A673 (cell line): ENCODE measurements around the gene IPPK. TPM values are rescaled to one million over a fixed set of nuclear protein-coding genes. Genes with fewer than 3 reads are reported as not detected.

Source experiments
- BruUV-seq: library from RNA; stranded (reverse); fragments of 400-500 nt; replicated peaks from 2 replicates; lab custom pipeline; 2021; lab: Mats Ljungman, UMichigan
- CTCF ChIA-PET: fragments of 300-600 bp; sonication (Branson Sonifier 250); formaldehyde crosslinking; loops from one replicate; lab custom pipeline; 2022; ENCODE audit warnings: antibody characterized with exemption; lab: Charles Lee
- POLR2A ChIA-PET: fragments of 300-600 bp; sonication (Branson Sonifier 250); formaldehyde crosslinking; loops from one replicate; lab custom pipeline; 2022; ENCODE audit warnings: antibody characterized with exemption; ENCODE audit not compliant: low non-redundant PET; lab: Charles Lee
- DNase-seq: peaks from one replicate; pipeline ENCODE4 v3.0.0-alpha.2; 2015; ENCODE audit warnings: low spot score
- H3K27ac ChIP-seq: fragments of 200-600 bp; sonication (generic); 2 replicates; pipeline ENCODE4 v1.5.1; 2016; ENCODE audit warnings: mixed run types, low read depth, mild to moderate bottlenecking, mixed read lengths, antibody characterized with exemption, low read length; ENCODE audit not compliant: poor library complexity, severe bottlenecking
- H3K27me3 ChIP-seq: fragments of 200-600 bp; sonication (generic); replicated peaks from 2 replicates; pipeline ENCODE4 v1.6.1; 2017; ENCODE audit warnings: mixed run types, low read depth, mild to moderate bottlenecking, mixed read lengths, antibody characterized with exemption, low read length; ENCODE audit not compliant: insufficient read depth, poor library complexity
- H3K36me3 ChIP-seq: fragments of 200-600 bp; sonication (generic); 2 replicates; pipeline ENCODE4 v1.6.1; 2016; ENCODE audit warnings: mixed run types, mild to moderate bottlenecking, mixed read lengths, antibody characterized with exemption, low read length; ENCODE audit not compliant: insufficient read depth, poor library complexity, severe bottlenecking
- H3K4me1 ChIP-seq: fragments of 200-600 bp; sonication (generic); 2 replicates; pipeline ENCODE4 v1.6.1; 2017; ENCODE audit warnings: mixed run types, mild to moderate bottlenecking, mixed read lengths, antibody characterized with exemption, low read length; ENCODE audit not compliant: insufficient read depth, poor library complexity, severe bottlenecking
- H3K4me3 ChIP-seq: fragments of 200-600 bp; sonication (generic); 2 replicates; pipeline ENCODE4 v1.5.1; 2016; ENCODE audit warnings: low read depth, mixed run types, mild to moderate bottlenecking, mixed read lengths, low read length; ENCODE audit not compliant: poor library complexity, severe bottlenecking
- H3K9me3 ChIP-seq: fragments of 200-600 bp; sonication (generic); 2 replicates; pipeline ENCODE4 v1.6.1; 2016; ENCODE audit warnings: mixed run types, low read depth, mild to moderate bottlenecking, mixed read lengths, antibody characterized with exemption, low read length; ENCODE audit not compliant: poor library complexity, severe bottlenecking
- EZH2 ChIP-seq: fragments of 200-600 bp; sonication (generic); IDR thresholded peaks from 2 replicates; pipeline ENCODE4 v1.6.1; 2017; ENCODE audit warnings: borderline replicate concordance, low read depth, mild to moderate bottlenecking, mixed read lengths, antibody characterized with exemption, low read length; ENCODE audit not compliant: poor library complexity, severe bottlenecking
- intact Hi-C: fragments of 100-400 bp; cut with micrococcal nuclease; formaldehyde crosslinking; loops from one replicate; pipeline ENCODE4 v1.10.0; 2022; ENCODE audit not compliant: unreplicated experiment
- total RNA-seq: library from RNA; stranded (reverse); gene quantifications from 2 replicates; pipeline ENCODE4 v1.2.3, GENCODE V29; 2021
- TF ChIP-seq, protein P1 (sequence below): fragments of 300-800, 200-600 bp; sonication (generic); conservative IDR thresholded peaks from 2 replicates; pipeline ENCODE4 v1.5.1; 2017; ENCODE audit warnings: low read depth, mild to moderate bottlenecking, antibody characterized with exemption, low read length, moderate library complexity, mixed read lengths

The IPPK gene
- total RNA-seq, 1 experiment from 2014 or later: 14.0 TPM

DNA sequence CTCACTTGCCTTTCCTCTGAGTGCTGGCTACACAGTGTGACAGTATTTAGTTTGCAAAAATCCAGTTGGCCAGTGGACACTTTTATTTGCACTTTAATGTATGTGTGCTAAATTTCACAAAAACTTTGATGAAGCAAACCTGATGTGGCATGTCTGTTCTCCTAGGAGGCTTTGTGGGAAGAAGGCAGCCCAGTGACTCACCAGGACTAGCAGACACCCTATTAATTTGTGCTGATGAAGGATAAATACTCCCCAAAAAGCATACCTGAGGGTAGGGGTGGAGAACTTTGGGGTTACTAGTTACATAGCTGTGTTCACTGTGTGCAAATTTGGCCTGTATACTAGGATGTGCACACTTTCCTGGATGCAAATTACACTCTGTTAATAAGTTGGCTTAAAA is 39.3 kb upstream of the IPPK start:
- Histone ChIP-seq H3K9me3 (no peaks in the 10 kb centered on the region), H3K27me3 (no peaks in the 10 kb centered on the region), H3K4me3 (no peak overlapping the region), H3K27ac (no peak overlapping the region), H3K4me1 (peaks cover 5% of the 10 kb centered on the region), H3K36me3 (peaks cover 18% of the 10 kb centered on the region)
- no peak for TF ChIP-seq EZH2
- TF ChIP-seq, protein P1, sequence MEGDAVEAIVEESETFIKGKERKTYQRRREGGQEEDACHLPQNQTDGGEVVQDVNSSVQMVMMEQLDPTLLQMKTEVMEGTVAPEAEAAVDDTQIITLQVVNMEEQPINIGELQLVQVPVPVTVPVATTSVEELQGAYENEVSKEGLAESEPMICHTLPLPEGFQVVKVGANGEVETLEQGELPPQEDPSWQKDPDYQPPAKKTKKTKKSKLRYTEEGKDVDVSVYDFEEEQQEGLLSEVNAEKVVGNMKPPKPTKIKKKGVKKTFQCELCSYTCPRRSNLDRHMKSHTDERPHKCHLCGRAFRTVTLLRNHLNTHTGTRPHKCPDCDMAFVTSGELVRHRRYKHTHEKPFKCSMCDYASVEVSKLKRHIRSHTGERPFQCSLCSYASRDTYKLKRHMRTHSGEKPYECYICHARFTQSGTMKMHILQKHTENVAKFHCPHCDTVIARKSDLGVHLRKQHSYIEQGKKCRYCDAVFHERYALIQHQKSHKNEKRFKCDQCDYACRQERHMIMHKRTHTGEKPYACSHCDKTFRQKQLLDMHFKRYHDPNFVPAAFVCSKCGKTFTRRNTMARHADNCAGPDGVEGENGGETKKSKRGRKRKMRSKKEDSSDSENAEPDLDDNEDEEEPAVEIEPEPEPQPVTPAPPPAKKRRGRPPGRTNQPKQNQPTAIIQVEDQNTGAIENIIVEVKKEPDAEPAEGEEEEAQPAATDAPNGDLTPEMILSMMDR: no peak
- BruUV-seq: no TSS peak
- ChIA-PET POLR2A (no interaction called here), CTCF (no interaction called here)
- intact Hi-C loops: no loop called here
- DNase-seq: no peak

DNA sequence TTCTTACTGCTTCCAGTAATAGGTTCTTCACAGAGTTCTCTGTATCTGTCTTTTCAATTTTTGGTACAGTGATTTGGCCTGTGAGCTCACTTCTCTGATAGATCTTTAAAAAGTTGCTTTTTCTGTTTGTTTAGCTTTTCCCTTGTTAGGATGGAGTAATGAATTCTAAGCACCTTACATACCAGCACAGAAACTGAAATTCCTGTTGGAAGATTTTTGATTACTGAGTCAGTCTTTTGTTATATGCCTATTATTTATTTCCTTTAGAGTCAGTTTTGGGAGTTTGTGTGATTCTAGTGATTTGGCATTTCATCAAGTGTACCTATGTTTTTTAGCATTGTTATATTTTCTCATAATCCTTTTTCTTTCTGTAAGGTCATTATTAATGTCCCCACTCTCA is 37.6 kb upstream of the IPPK start:
- Histone ChIP-seq H3K4me1 (peaks cover 5% of the 10 kb centered on the region), H3K27ac (no peak overlapping the region), H3K9me3 (no peaks in the 10 kb centered on the region), H3K27me3 (no peaks in the 10 kb centered on the region), H3K36me3 (peaks cover 8% of the 10 kb centered on the region), H3K4me3 (no peak overlapping the region)
- DNase-seq: no peak
- ChIA-PET POLR2A (no interaction called here), CTCF (no interaction called here)
- BruUV-seq: no TSS peak
- TF ChIP-seq EZH2: no peak
- TF ChIP-seq, protein P1: no peak
- intact Hi-C loops: no loop called here

DNA sequence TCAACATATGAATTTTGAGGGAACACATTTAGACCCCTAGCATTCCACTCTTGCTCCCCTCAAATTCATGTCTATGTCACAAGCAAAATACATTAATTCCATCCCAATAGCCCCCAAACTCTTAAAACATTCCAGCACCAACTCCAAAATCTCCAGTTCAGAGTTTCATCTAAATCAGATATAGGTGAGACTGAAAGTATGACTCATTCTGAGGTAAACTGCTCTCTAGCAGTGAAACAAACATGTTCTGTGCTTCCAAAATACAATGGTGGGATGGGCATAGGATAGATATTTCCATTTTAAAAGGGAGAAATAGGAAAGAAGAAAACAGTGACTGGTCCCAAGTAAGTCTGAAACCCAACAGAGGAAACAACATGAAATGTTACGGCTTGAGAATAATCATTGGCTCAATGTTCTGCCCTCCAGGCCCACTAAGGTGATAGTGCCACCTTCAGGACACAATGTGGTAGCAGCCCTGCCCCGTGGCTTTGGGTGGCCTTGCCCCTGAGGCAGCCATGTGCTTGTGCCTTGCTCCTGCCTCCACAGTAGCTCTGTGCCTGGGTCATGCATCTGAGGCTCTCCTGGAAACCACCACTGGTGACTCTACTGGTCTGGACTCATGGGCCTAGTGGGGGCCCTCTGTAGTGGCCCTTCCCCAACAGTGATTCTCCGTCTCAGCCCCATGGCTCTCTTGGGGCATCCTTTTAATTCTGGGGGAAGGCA is 36.4 kb upstream of the IPPK start:
- ChIA-PET CTCF (no interaction called here), POLR2A (no interaction called here)
- H3K4me1 ChIP-seq: no peaks in the 10 kb centered on the region
- H3K27ac ChIP-seq: no peak overlapping the region
- no peaks in the 10 kb centered on the region for H3K27me3 ChIP-seq
- no peak overlapping the region for H3K4me3 ChIP-seq
- DNase-seq: peak; percentile 55
- H3K9me3 ChIP-seq: no peaks in the 10 kb centered on the region
- H3K36me3 ChIP-seq: no peaks in the 10 kb centered on the region
- TF ChIP-seq EZH2: no peak
- TF ChIP-seq, protein P1: peak; percentile 64
- no TSS peak for BruUV-seq
- intact Hi-C loops: no loop called here
